Loucy (cell line): ENCODE results near the gene TRIM75.

Experiments used
- CTCF ChIP-seq: fragments of 200-600 bp; sonication (generic); conservative IDR thresholded peaks from 2 replicates; pipeline ENCODE4 v1.5.1; 2014; ENCODE audit warnings: mild to moderate bottlenecking, antibody characterized with exemption, low read length
- EZH2phosphoT487 ChIP-seq: fragments of 200-600 bp; IDR thresholded peaks from 2 replicates; pipeline ENCODE4 v1.6.1; 2018; ENCODE audit warnings: antibody characterized with exemption, mild to moderate bottlenecking, moderate library complexity, borderline replicate concordance

- TF ChIP-seq CTCF (no peak), EZH2phosphoT487 (no peak)
These were observed 40.0 kb upstream of the TRIM75 start for GRCh38 chr4:165013691-165014090.
